OCI-LY7 (cell line): ENCODE data around the gene APOB.

Experiments used
- CTCF ChIP-seq: fragments of 200-600 bp; sonication (generic); conservative IDR thresholded peaks from 2 replicates; pipeline ENCODE4 v1.5.1; 2014; ENCODE audit warnings: mild to moderate bottlenecking, antibody characterized with exemption, low read length, moderate library complexity, mixed read lengths
- EZH2phosphoT487 ChIP-seq: fragments of 200-600 bp; sonication (generic); IDR thresholded peaks from 2 replicates; pipeline ENCODE4 v1.6.1; 2018; ENCODE audit warnings: low read depth, borderline replicate concordance, mild to moderate bottlenecking, mixed run types, antibody characterized with exemption, low read length, moderate library complexity, mixed read lengths

- TF ChIP-seq CTCF: no peak
- TF ChIP-seq EZH2phosphoT487: no peak
Measured at GRCh38 chr2:21067859-21068537, 24.1 kb upstream of the APOB start.
